Neural crest cell (in vitro differentiated cells): Measurements from ENCODE around the gene GPSM1. TPM values are rescaled to one million over a fixed set of nuclear protein-coding genes. Genes with fewer than 3 reads are reported as not detected.
A peak's percentile ranks its signal among the peaks of the same experiment; 100 is the strongest.

Experiments
- DNase-seq: peaks from one replicate; pipeline ENCODE4 v3.0.0; 2021; ENCODE audit warnings: low read depth, mixed read lengths, low spot score
- H3K27ac Mint-ChIP-seq: one replicate; pipeline ENCODE4 v1.8.0; 2021; ENCODE audit warnings: mild to moderate bottlenecking, mixed read lengths; ENCODE audit not compliant: unreplicated experiment
- H3K27me3 Mint-ChIP-seq: 2 replicates; pipeline ENCODE4 v1.8.0; 2021; ENCODE audit warnings: low read depth, mild to moderate bottlenecking, mixed read lengths
- H3K36me3 Mint-ChIP-seq: 2 replicates; pipeline ENCODE4 v1.8.0; 2021; ENCODE audit warnings: low read depth, mild to moderate bottlenecking, mixed read lengths
- H3K4me1 Mint-ChIP-seq: 2 replicates; pipeline ENCODE4 v1.8.0; 2021; ENCODE audit warnings: mixed read lengths
- H3K4me3 Mint-ChIP-seq: one replicate; pipeline ENCODE4 v1.8.0; 2021; ENCODE audit warnings: mild to moderate bottlenecking, mixed read lengths
- H3K9me3 Mint-ChIP-seq: 2 replicates; pipeline ENCODE4 v1.8.0; 2021; ENCODE audit warnings: mixed read lengths
- total RNA-seq: library from RNA; stranded (reverse); gene quantifications from 2 replicates; pipeline ENCODE4 v1.2.1, GENCODE V29; 2021
- TF ChIP-seq, protein P1 (sequence below): fragments of 200-600 bp; sonication (generic); conservative IDR thresholded peaks from 2 replicates; pipeline ENCODE4 v1.5.0; 2021; ENCODE audit warnings: antibody characterized with exemption, mild to moderate bottlenecking

The GPSM1 gene
- total RNA-seq, 1 donor from 2014 or later = 56.7 TPM

GRCh38 chr9:136395345-136396218 is 68.2 kb downstream of the GPSM1 start:
- Mint-ChIP-seq H3K27me3 (no peaks in the 10 kb centered on the region), H3K4me1 (peaks cover 8% of the 10 kb centered on the region), H3K9me3 (no peaks in the 10 kb centered on the region), H3K36me3 (peaks cover 3% of the 10 kb centered on the region), H3K4me3 (peak overlapping the region; percentile 57), H3K27ac (no peak overlapping the region)
- TF ChIP-seq, protein P1, sequence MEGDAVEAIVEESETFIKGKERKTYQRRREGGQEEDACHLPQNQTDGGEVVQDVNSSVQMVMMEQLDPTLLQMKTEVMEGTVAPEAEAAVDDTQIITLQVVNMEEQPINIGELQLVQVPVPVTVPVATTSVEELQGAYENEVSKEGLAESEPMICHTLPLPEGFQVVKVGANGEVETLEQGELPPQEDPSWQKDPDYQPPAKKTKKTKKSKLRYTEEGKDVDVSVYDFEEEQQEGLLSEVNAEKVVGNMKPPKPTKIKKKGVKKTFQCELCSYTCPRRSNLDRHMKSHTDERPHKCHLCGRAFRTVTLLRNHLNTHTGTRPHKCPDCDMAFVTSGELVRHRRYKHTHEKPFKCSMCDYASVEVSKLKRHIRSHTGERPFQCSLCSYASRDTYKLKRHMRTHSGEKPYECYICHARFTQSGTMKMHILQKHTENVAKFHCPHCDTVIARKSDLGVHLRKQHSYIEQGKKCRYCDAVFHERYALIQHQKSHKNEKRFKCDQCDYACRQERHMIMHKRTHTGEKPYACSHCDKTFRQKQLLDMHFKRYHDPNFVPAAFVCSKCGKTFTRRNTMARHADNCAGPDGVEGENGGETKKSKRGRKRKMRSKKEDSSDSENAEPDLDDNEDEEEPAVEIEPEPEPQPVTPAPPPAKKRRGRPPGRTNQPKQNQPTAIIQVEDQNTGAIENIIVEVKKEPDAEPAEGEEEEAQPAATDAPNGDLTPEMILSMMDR = no peak
- no peak for DNase-seq

GRCh38 chr9:136396219-136396515 is 68.8 kb downstream of the GPSM1 start:
- no peaks in the 10 kb centered on the region for H3K9me3 Mint-ChIP-seq
- H3K4me3 Mint-ChIP-seq = peak overlapping the region; percentile 57
- no peaks in the 10 kb centered on the region for H3K27me3 Mint-ChIP-seq

GRCh38 chr9:136397643-136398042 is 70.3 kb downstream of the GPSM1 start:
- Mint-ChIP-seq H3K36me3 (no peaks in the 10 kb centered on the region), H3K27ac (no peak overlapping the region), H3K4me3 (no peak overlapping the region), H3K27me3 (no peaks in the 10 kb centered on the region), H3K9me3 (no peaks in the 10 kb centered on the region), H3K4me1 (peaks cover 8% of the 10 kb centered on the region)
- DNase-seq = no peak
- TF ChIP-seq, protein P1 = no peak

More at GRCh38 chr9:136396219-136396515, 68.8 kb downstream of the GPSM1 start:
- TF ChIP-seq, protein P1 = no peak
- Mint-ChIP-seq H3K4me1 (peaks cover 8% of the 10 kb centered on the region), H3K27ac (no peak overlapping the region), H3K36me3 (peaks cover 2% of the 10 kb centered on the region)
- DNase-seq = no peak

GRCh38 chr9:136398286-136398685 is 70.9 kb downstream of the GPSM1 start:
- Mint-ChIP-seq H3K9me3 (no peaks in the 10 kb centered on the region), H3K4me3 (peak overlapping the region; percentile 91), H3K27me3 (no peaks in the 10 kb centered on the region), H3K36me3 (no peaks in the 10 kb centered on the region), H3K27ac (no peak overlapping the region), H3K4me1 (peaks cover 8% of the 10 kb centered on the region)
- no peak for DNase-seq
- TF ChIP-seq, protein P1 = no peak

- Mint-ChIP-seq H3K27ac (peak overlapping the region; percentile 87), H3K36me3 (no peaks in the 10 kb centered on the region), H3K9me3 (no peaks in the 10 kb centered on the region), H3K4me1 (peaks cover 8% of the 10 kb centered on the region), H3K27me3 (no peaks in the 10 kb centered on the region), H3K4me3 (peak overlapping the region; percentile 91)
- TF ChIP-seq, protein P1 = no peak
- peak; percentile 6 for DNase-seq
Measured at GRCh38 chr9:136399176-136400037, 72.1 kb downstream of the GPSM1 start.
